Endothelial cell of umbilical vein (primary cell): ENCODE data around the gene ZBTB43. TPM values are rescaled to one million over a fixed set of nuclear protein-coding genes. Genes with fewer than 3 reads are reported as not detected.
A peak's percentile ranks its signal among the peaks of the same experiment; 100 is the strongest.

ENCODE experiments used
- BruUV-seq: library from RNA; stranded (reverse); fragments of 400-500 nt; replicated peaks from 2 replicates; lab custom pipeline; 2021; lab: Mats Ljungman, UMichigan
- CTCF ChIA-PET: fragments of 300-600, 350-600 bp; sonication (Branson Sonifier 250); formaldehyde crosslinking; loops from one replicate; lab custom pipeline; 2021; ENCODE audit warnings: antibody characterized with exemption, inconsistent platforms; lab: Charles Lee
- POLR2A ChIA-PET: fragments of 300-600, 350-600 bp; sonication (Branson Sonifier 250); formaldehyde crosslinking; loops from one replicate; lab custom pipeline; 2021; ENCODE audit warnings: antibody characterized with exemption, inconsistent platforms; lab: Charles Lee
- DNase-seq: peaks from one replicate; pipeline ENCODE4 v3.0.0-alpha.2; 2011; ENCODE audit warnings: low read depth, low spot score
- FAIRE-seq: peaks from 2 replicates; lab custom pipeline; 2011; peaks lifted over from hg19 to GRCh38; lab: Jason Lieb, UNC
- H2AFZ ChIP-seq: 2 replicates; pipeline ENCODE4 v1.6.0; 2012; ENCODE audit warnings: low read depth, low read length, control low read depth, inconsistent platforms
- H3K27ac ChIP-seq: 2 replicates; pipeline ENCODE4 v1.5.1; 2011; ENCODE audit warnings: low read depth, mild to moderate bottlenecking, control low read depth, low read length, moderate library complexity; ENCODE audit not compliant: insufficient read depth
- H3K27me3 ChIP-seq, 2 experiments: 2 replicates each; pipeline versions ENCODE4 v1.6.0 to v1.6.1; 2011; ENCODE audit warnings: low read length in 2 of 2, mixed read lengths in 1 of 2; ENCODE audit not compliant: control insufficient read depth in 2 of 2, insufficient read depth in 2 of 2
- H3K36me3 ChIP-seq, 2 experiments: 2 replicates in 1 of 2; 3 replicates in 1 of 2; pipeline ENCODE4 v1.5.1; 2011; ENCODE audit warnings: low read length in 2 of 2, mild to moderate bottlenecking in 1 of 2, moderate library complexity in 1 of 2; ENCODE audit not compliant: control insufficient read depth in 2 of 2, insufficient read depth in 2 of 2; ENCODE audit errors: extremely low read depth in 1 of 2
- H3K4me1 ChIP-seq: 3 replicates; pipeline ENCODE4 v1.5.1; 2011; ENCODE audit warnings: mild to moderate bottlenecking, low read length; ENCODE audit not compliant: control insufficient read depth, insufficient read depth; ENCODE audit errors: extremely low read depth
- H3K4me2 ChIP-seq: 2 replicates; pipeline ENCODE4 v1.6.1; 2011; ENCODE audit warnings: low read length, control low read depth, mixed read lengths; ENCODE audit not compliant: insufficient read depth
- H3K4me3 ChIP-seq, 3 experiments: fragments of 200-600 bp in 1 of 3; sonication (generic), shearing (Covaris generic) in 1 of 3; replicated peaks in 1 of 3; 2 replicates each; pipeline ENCODE4 v1.5.1; 2011 to 2016; ENCODE audit warnings: control low read depth in 3 of 3, low read length in 3 of 3, mild to moderate bottlenecking in 2 of 3, inconsistent platforms in 1 of 3, low read depth in 1 of 3, moderate library complexity in 1 of 3; ENCODE audit not compliant: insufficient read depth in 1 of 3
- H3K79me2 ChIP-seq: 2 replicates; pipeline ENCODE4 v1.6.0; 2012; ENCODE audit warnings: low read length, inconsistent platforms; ENCODE audit not compliant: control insufficient read depth, insufficient read depth
- H3K9ac ChIP-seq: replicated peaks from 2 replicates; pipeline ENCODE3; 2011; ENCODE audit warnings: low read length, control low read depth; ENCODE audit not compliant: insufficient read depth; ENCODE audit errors: extremely low read depth
- H3K9me1 ChIP-seq: replicated peaks from 3 replicates; pipeline ENCODE4 v1.6.0; 2011; ENCODE audit warnings: mild to moderate bottlenecking, low read length; ENCODE audit not compliant: control insufficient read depth, insufficient read depth; ENCODE audit errors: extremely low read depth
- H3K9me3 ChIP-seq: replicated peaks from 2 replicates; pipeline ENCODE4 v1.5.1; 2012; ENCODE audit warnings: low read length, inconsistent platforms; ENCODE audit not compliant: control insufficient read depth, insufficient read depth
- H4K20me1 ChIP-seq: replicated peaks from 2 replicates; pipeline ENCODE3; 2011; ENCODE audit warnings: mild to moderate bottlenecking, low read length; ENCODE audit not compliant: control insufficient read depth, insufficient read depth; ENCODE audit errors: extremely low read depth
- EZH2 ChIP-seq: IDR thresholded peaks from 2 replicates; pipeline ENCODE4 v1.6.1; 2012; ENCODE audit warnings: borderline replicate concordance, low read depth, mild to moderate bottlenecking, moderate library complexity, low read length, inconsistent platforms; ENCODE audit not compliant: severe bottlenecking
- FOS ChIP-seq: IDR thresholded peaks from 2 replicates; pipeline ENCODE4 v1.6.1; 2011; ENCODE audit warnings: mild to moderate bottlenecking, low read length, moderate library complexity, borderline replicate concordance; ENCODE audit not compliant: insufficient read depth
- GATA2 ChIP-seq: IDR thresholded peaks from 2 replicates; pipeline ENCODE4 v1.7.0; 2011; ENCODE audit warnings: low read depth, mild to moderate bottlenecking, moderate library complexity, mixed read lengths, low read length; ENCODE audit not compliant: insufficient read length, insufficient read depth
- JUN ChIP-seq: IDR thresholded peaks from 2 replicates; pipeline ENCODE4 v1.6.1; 2011; ENCODE audit warnings: borderline replicate concordance, low read depth; ENCODE audit not compliant: insufficient read length, insufficient read depth
- MYC ChIP-seq: IDR thresholded peaks from one replicate; pipeline ENCODE4 v1.6.1; 2011; ENCODE audit warnings: mild to moderate bottlenecking, low read depth, low read length
- POLR2A ChIP-seq: IDR thresholded peaks from 2 replicates; pipeline ENCODE4 v1.6.1; 2012; ENCODE audit warnings: low read depth, mild to moderate bottlenecking, control low read depth, low read length
- POLR2AphosphoS5 ChIP-seq: IDR thresholded peaks from 2 replicates; pipeline ENCODE4 v1.6.1; 2012; ENCODE audit warnings: low read depth, mild to moderate bottlenecking, control low read depth, low read length, moderate library complexity; ENCODE audit not compliant: insufficient read depth
- dilution Hi-C: fragments of 300-500 bp; cut with MboI; formaldehyde crosslinking; loops from one replicate; pipeline ENCODE4 v1.15.0; 2019; ENCODE audit warnings: low sequenced_read_pairs; ENCODE audit not compliant: extremely low pct_ligation_motif_present
- intact Hi-C: fragments of 100-400 bp; cut with micrococcal nuclease; formaldehyde crosslinking; loops from one replicate; pipeline ENCODE4 v1.10.0; 2022
- polyA plus RNA-seq, 4 experiments: library from polyadenylated mRNA; depleted of rRNA in 3 of 4; stranded (reverse) in 3 of 4; unstranded in 1 of 4; fragments of >200 nt; gene quantifications; 2 replicates each; pipeline versions ENCODE4 v1.2.1 to v1.2.3, GENCODE V29; 2011 to 2012; ENCODE audit warnings: missing spikeins in 1 of 4
- total RNA-seq: library from RNA; stranded (reverse); gene quantifications from 2 replicates; pipeline ENCODE4 v1.2.3, GENCODE V29; 2021
- TF ChIP-seq, protein P1 (sequence below): IDR thresholded peaks from 2 replicates; pipeline ENCODE4 v1.6.1; 2011; ENCODE audit not compliant: insufficient read depth, insufficient read length
- TF ChIP-seq, protein P2 (sequence below), 2 donors: IDR thresholded peaks; 1 replicate in 1 of 2; 2 replicates in 1 of 2; pipeline ENCODE4 v1.5.1; 2011; ENCODE audit warnings: low read length in 2 of 2, mild to moderate bottlenecking in 2 of 2, moderate library complexity in 2 of 2, control low read depth in 1 of 2, inconsistent platforms in 1 of 2, low read depth in 1 of 2; ENCODE audit not compliant: insufficient read depth in 1 of 2; ENCODE audit errors: extremely low read depth in 1 of 2

The ZBTB43 gene
- total and polyA plus RNA-seq, 2 donors (not counting 3 experiments of a cell fraction or from before 2014, with no cell fraction given) = 3.2 to 9.0 TPM

DNA sequence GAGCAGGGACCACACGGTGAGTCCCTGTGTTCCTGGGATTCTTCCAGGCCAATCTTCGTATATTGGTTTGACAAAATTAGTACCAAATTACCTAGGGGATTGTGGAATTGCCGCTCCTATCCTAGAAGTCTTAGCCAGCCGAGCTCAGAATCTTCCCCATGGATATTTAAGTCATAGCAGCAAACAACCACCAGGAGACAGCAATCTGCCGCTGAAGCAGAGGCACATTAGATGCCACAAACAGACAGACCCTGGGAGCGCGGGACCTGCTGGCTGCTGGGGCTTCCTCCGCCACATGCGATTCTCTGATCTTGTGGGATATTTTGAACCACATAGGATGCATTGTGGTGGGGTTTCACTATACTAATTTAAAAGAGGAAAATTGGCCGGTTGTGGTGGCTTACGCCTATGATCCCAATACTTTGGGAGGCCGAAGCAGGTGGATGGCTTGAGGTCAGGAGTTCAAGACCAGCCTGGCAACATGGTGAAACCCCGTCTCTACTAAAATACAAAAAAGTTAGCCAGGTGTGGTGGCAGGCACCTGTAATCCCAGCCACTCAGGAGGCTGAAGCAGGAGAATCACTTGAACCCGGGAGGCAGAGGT lies 31.7 kb upstream of the ZBTB43 start:
- no peak overlapping the region for H3K9ac ChIP-seq
- H4K20me1 ChIP-seq = no peaks in the 10 kb centered on the region
- POLR2A ChIA-PET = no interaction called here
- H3K9me1 ChIP-seq = no peaks in the 10 kb centered on the region
- H3K4me3 ChIP-seq = no peak overlapping the region
- no peak overlapping the region for H3K4me2 ChIP-seq
- no TSS peak for BruUV-seq
- no peaks in the 10 kb centered on the region for H3K9me3 ChIP-seq
- H2AFZ ChIP-seq = no peak overlapping the region
- CTCF ChIA-PET = interaction anchor here (0.6 to 2.5 kb wide), 19 partner anchors 8 to 83 kb away, joined by 3 to 15 read pairs (median 4); no protein-coding TSS in a partner anchor
- no peak overlapping the region for H3K27ac ChIP-seq
- TF ChIP-seq, protein P1, sequence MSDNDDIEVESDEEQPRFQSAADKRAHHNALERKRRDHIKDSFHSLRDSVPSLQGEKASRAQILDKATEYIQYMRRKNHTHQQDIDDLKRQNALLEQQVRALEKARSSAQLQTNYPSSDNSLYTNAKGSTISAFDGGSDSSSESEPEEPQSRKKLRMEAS = no peak
- TF ChIP-seq, protein P2, sequence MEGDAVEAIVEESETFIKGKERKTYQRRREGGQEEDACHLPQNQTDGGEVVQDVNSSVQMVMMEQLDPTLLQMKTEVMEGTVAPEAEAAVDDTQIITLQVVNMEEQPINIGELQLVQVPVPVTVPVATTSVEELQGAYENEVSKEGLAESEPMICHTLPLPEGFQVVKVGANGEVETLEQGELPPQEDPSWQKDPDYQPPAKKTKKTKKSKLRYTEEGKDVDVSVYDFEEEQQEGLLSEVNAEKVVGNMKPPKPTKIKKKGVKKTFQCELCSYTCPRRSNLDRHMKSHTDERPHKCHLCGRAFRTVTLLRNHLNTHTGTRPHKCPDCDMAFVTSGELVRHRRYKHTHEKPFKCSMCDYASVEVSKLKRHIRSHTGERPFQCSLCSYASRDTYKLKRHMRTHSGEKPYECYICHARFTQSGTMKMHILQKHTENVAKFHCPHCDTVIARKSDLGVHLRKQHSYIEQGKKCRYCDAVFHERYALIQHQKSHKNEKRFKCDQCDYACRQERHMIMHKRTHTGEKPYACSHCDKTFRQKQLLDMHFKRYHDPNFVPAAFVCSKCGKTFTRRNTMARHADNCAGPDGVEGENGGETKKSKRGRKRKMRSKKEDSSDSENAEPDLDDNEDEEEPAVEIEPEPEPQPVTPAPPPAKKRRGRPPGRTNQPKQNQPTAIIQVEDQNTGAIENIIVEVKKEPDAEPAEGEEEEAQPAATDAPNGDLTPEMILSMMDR (IDR thresholded peaks at IDR 0.05; ENCODE audit: extremely low read depth in 1 of 2, insufficient read depth in 1 of 2, low read depth in 1 of 2, low read length in 2 of 2) = peak; percentile 38 to 48
- FAIRE-seq (no peak), DNase-seq (no peak)
- intact Hi-C loops = no loop called here
- no peaks in the 10 kb centered on the region for H3K79me2 ChIP-seq
- H3K27me3 ChIP-seq = peaks cover 0 to 3% of the 10 kb centered on the region in 2 experiments
- no peaks in the 10 kb centered on the region for H3K4me1 ChIP-seq
- H3K36me3 ChIP-seq = no peaks in the 10 kb centered on the region
- dilution Hi-C loops = no loop called here

DNA sequence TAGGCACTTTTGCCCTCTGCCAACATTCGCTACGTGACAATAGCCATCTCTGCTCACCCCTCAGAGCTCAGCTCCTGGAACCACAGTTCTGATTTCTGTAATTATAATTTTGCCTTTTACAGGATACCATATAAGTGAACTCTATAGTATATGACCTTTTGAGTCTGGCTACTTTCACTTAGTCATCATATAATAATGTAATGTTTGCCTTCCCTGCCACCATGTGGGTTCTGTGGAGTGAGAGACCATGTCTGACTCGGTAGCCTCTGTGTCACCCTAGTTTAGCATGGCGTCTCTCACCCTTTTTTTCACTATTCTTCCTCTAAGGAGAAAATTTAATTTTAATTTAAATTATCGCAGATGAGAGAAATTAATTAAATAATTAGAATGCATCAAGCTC lies 28.9 kb upstream of the ZBTB43 start:
- Histone ChIP-seq H3K4me3 (no peak overlapping the region), H3K79me2 (no peaks in the 10 kb centered on the region), H3K4me2 (no peak overlapping the region), H3K27me3 (peaks cover 0 to 3% of the 10 kb centered on the region in 2 experiments), H2AFZ (no peak overlapping the region), H3K9me3 (no peaks in the 10 kb centered on the region), H3K27ac (no peak overlapping the region), H3K4me1 (no peaks in the 10 kb centered on the region), H3K36me3 (no peaks in the 10 kb centered on the region), H4K20me1 (no peaks in the 10 kb centered on the region), H3K9ac (no peak overlapping the region), H3K9me1 (no peaks in the 10 kb centered on the region)
- intact Hi-C loops = no loop called here
- DNase-seq = no peak
- FAIRE-seq = no peak
- POLR2A ChIA-PET = no interaction called here
- CTCF ChIA-PET = interaction anchor here (11.4 kb wide), 1 partner anchor 70 kb away, joined by 675 read pairs; no protein-coding TSS in a partner anchor
- no peak for TF ChIP-seq FOS
- TF ChIP-seq POLR2AphosphoS5 = no peak
- TF ChIP-seq EZH2 = no peak
- TF ChIP-seq POLR2A = no peak
- TF ChIP-seq, protein P1 = no peak
- no peak for TF ChIP-seq MYC
- no peak for TF ChIP-seq JUN
- TF ChIP-seq, protein P2 (IDR thresholded peaks at IDR 0.05; ENCODE audit: extremely low read depth in 1 of 2, insufficient read depth in 1 of 2, low read depth in 1 of 2, low read length in 2 of 2) = no peak
- TF ChIP-seq GATA2 = no peak
- BruUV-seq = no TSS peak
- dilution Hi-C loops = no loop called here
